ENCODE measurements around the gene FAM89B.

FAM89B gene

GRCh38 chr11:65554057-65554818 lies 18.1 kb upstream of the FAM89B start:
- no peak for TF ChIP-seq CTCF (IDR thresholded peaks at IDR 0.05; ENCODE audit: control insufficient read depth, insufficient read depth, low read depth, low read length, missing control alignments)
- H3K4me3 ChIP-seq (ENCODE audit: control insufficient read depth, low read depth, low read length) = no peak overlapping the region
- DNase-seq (ENCODE audit: low read depth) = no peak

GRCh38 chr11:65554842-65555430 lies 17.4 kb upstream of the FAM89B start:
- no peak overlapping the region for H3K4me3 ChIP-seq (ENCODE audit: control insufficient read depth, low read depth, low read length)
- TF ChIP-seq CTCF (IDR thresholded peaks at IDR 0.05; ENCODE audit: control insufficient read depth, insufficient read depth, low read depth, low read length, missing control alignments) = no peak
- DNase-seq (ENCODE audit: low read depth) = no peak

- no peak for TF ChIP-seq CTCF (IDR thresholded peaks at IDR 0.05; ENCODE audit: control insufficient read depth, insufficient read depth, low read depth, low read length, missing control alignments)
- DNase-seq (ENCODE audit: low read depth) = peak; percentile 64
- H3K4me3 ChIP-seq (ENCODE audit: control insufficient read depth, low read depth, low read length) = no peak overlapping the region; the same call in none of the 2 replicates
These were observed 16.6 kb upstream of the FAM89B start for GRCh38 chr11:65555693-65556231.

GRCh38 chr11:65556470-65557279 lies 15.7 kb upstream of the FAM89B start:
- DNase-seq (ENCODE audit: low read depth) = no peak
- TF ChIP-seq CTCF (IDR thresholded peaks at IDR 0.05; ENCODE audit: control insufficient read depth, insufficient read depth, low read depth, low read length, missing control alignments) = no peak
- H3K4me3 ChIP-seq (ENCODE audit: control insufficient read depth, low read depth, low read length) = peak overlapping the region; percentile 75

- no peak for TF ChIP-seq CTCF (IDR thresholded peaks at IDR 0.05; ENCODE audit: control insufficient read depth, insufficient read depth, low read depth, low read length, missing control alignments)
- no peak for DNase-seq (ENCODE audit: low read depth)
- H3K4me3 ChIP-seq (ENCODE audit: control insufficient read depth, low read depth, low read length) = peak overlapping the region; percentile 75
These were observed 14.9 kb upstream of the FAM89B start for GRCh38 chr11:65557280-65558001.
